ENCODE results near the gene PCSK9. TPM values are rescaled to one million over a fixed set of nuclear protein-coding genes. Genes with fewer than 3 reads are reported as not detected.

The PCSK9 gene
- total RNA-seq, 2 donors from 2014 or later = 0.21 to 0.27 TPM

DNA sequence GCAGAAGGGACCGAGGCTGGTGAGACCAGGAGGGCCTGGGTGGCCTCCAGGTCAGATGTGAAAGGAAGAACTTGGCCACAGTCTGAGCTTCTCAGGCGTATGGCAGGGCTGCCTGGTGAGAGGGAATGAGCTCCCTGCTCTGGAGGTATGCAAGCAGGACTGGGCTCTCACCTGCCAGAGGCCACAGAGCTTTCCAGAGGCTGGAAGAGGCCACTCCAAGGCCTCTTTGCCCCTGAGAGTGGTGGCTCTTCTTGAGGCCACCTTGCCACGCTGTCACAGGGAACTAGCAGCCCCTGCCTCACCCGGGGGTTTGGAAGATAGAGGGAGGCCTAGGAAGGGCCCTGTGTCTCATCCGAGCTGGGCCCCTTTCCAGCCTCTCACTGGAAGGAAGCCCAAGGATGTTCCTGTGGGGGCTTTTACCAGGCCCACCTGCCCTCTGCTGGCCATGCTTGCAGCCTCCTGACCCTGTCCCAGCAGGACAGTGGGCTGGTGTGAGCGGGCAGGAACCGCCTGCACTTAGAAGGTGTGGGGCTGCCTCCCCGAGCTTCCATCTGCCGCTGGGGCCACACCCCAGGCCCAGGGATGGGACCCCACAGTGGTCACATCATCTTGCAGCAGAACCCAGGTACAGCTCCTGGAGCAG is 10.0 kb downstream of the PCSK9 start:
- ATAC-seq (ENCODE audit: insufficient number of reproducible peaks, low FRiP score, low read depth) = no peak
- no peak for DNase-seq (ENCODE audit: low spot score)
- H3K9me3 ChIP-seq = no peaks in the 10 kb centered on the region
- no peaks in the 10 kb centered on the region for H3K36me3 ChIP-seq
- no peaks in the 10 kb centered on the region for H3K4me1 ChIP-seq (ENCODE audit: control insufficient read depth in 1 of 2, low read depth in 2 of 2)
- H3K4me3 ChIP-seq = no peak overlapping the region
- H3K27ac ChIP-seq = no peak overlapping the region
- TF ChIP-seq, protein P1, sequence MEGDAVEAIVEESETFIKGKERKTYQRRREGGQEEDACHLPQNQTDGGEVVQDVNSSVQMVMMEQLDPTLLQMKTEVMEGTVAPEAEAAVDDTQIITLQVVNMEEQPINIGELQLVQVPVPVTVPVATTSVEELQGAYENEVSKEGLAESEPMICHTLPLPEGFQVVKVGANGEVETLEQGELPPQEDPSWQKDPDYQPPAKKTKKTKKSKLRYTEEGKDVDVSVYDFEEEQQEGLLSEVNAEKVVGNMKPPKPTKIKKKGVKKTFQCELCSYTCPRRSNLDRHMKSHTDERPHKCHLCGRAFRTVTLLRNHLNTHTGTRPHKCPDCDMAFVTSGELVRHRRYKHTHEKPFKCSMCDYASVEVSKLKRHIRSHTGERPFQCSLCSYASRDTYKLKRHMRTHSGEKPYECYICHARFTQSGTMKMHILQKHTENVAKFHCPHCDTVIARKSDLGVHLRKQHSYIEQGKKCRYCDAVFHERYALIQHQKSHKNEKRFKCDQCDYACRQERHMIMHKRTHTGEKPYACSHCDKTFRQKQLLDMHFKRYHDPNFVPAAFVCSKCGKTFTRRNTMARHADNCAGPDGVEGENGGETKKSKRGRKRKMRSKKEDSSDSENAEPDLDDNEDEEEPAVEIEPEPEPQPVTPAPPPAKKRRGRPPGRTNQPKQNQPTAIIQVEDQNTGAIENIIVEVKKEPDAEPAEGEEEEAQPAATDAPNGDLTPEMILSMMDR (IDR thresholded peaks at IDR 0.05) = no peak
- H3K27me3 ChIP-seq (replicated peaks; ENCODE audit: insufficient read depth) = no peaks in the 10 kb centered on the region

DNA sequence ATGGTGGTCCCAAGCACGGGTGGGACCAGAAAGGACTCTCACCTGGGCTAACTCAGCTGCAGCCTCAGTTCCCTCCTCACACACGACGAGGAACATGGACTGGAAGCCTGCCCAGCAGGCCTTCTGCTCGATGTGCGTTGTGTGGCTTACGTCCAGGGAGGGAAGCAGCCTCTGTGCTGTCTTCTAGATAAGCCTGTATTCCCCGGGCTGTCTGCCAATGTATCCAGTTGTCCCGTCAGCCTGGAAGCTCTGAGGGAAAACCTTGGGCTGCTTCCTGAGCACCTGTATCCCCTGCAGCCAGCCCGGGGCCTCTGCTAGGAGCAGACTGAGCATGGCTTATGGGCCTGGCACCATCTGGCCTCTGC is 10.5 kb downstream of the PCSK9 start:
- Histone ChIP-seq H3K9me3 (no peaks in the 10 kb centered on the region), H3K36me3 (no peaks in the 10 kb centered on the region), H3K27me3 (replicated peaks; ENCODE audit: insufficient read depth) (no peaks in the 10 kb centered on the region), H3K4me1 (ENCODE audit: control insufficient read depth in 1 of 2, low read depth in 2 of 2) (no peaks in the 10 kb centered on the region), H3K27ac (no peak overlapping the region), H3K4me3 (no peak overlapping the region)
- ATAC-seq (ENCODE audit: insufficient number of reproducible peaks, low FRiP score, low read depth) (no peak), DNase-seq (ENCODE audit: low spot score) (no peak)
- TF ChIP-seq, protein P1 (IDR thresholded peaks at IDR 0.05) = no peak

GRCh38 chr1:55050283-55050682 is 10.9 kb downstream of the PCSK9 start:
- DNase-seq (ENCODE audit: low spot score) (no peak), ATAC-seq (ENCODE audit: insufficient number of reproducible peaks, low FRiP score, low read depth) (no peak)
- Histone ChIP-seq H3K27ac (no peak overlapping the region), H3K36me3 (no peaks in the 10 kb centered on the region), H3K4me3 (no peak overlapping the region), H3K9me3 (no peaks in the 10 kb centered on the region), H3K27me3 (replicated peaks; ENCODE audit: insufficient read depth) (no peaks in the 10 kb centered on the region), H3K4me1 (ENCODE audit: control insufficient read depth in 1 of 2, low read depth in 2 of 2) (no peaks in the 10 kb centered on the region)
- TF ChIP-seq, protein P1 (IDR thresholded peaks at IDR 0.05) = no peak

DNA sequence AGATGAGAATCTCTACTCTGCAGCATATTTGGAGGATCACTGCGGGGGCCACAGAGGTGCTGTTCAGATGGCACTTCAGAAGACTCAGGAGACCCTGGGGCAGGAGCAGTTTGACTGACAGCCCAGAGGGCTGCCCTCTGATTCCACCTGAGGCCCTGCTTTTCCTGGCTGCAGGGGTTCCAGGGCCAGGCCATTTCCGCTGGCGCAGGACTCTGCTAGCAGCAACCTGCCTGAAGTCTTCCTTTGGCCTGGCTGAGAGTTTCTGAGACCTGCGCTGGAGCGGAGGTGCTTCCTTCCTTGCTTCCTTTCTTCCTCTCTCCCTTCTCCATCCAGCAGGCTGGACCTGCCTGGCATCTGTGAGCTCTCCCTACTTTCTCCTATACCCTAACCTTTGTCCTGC is 11.8 kb downstream of the PCSK9 start:
- no peaks in the 10 kb centered on the region for H3K4me1 ChIP-seq (ENCODE audit: control insufficient read depth in 1 of 2, low read depth in 2 of 2)
- no peaks in the 10 kb centered on the region for H3K27me3 ChIP-seq (replicated peaks; ENCODE audit: insufficient read depth)
- no peak overlapping the region for H3K4me3 ChIP-seq
- no peak overlapping the region for H3K27ac ChIP-seq
- TF ChIP-seq, protein P1 (IDR thresholded peaks at IDR 0.05) = no peak
- DNase-seq (ENCODE audit: low spot score) = no peak
- no peak for ATAC-seq (ENCODE audit: insufficient number of reproducible peaks, low FRiP score, low read depth)
- H3K9me3 ChIP-seq = no peaks in the 10 kb centered on the region
- no peaks in the 10 kb centered on the region for H3K36me3 ChIP-seq

DNA sequence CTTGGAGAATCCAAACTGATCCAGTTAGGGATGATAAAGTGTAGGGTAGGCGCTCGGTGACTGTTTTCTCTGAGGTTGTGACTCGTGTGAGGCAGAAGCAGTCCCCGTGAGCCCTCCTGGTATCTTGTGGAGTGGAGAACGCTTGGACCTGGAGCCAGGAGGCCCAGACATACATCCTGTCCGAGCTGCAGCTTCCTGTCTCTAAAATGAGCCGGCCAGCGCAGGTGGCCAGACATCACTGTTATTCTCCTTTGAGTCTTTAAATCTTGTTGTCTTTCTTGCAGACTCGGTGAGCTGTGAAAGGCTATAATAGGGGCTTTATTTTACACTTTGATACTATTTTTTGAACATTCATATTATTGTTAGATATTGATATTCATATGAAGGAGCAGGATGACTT is 12.3 kb downstream of the PCSK9 start:
- no peaks in the 10 kb centered on the region for H3K27me3 ChIP-seq (replicated peaks; ENCODE audit: insufficient read depth)
- no peak for DNase-seq (ENCODE audit: low spot score)

More for the DNA sequence above, 12.3 kb downstream of the PCSK9 start:
- Histone ChIP-seq H3K9me3 (no peaks in the 10 kb centered on the region), H3K4me3 (no peak overlapping the region), H3K4me1 (ENCODE audit: control insufficient read depth in 1 of 2, low read depth in 2 of 2) (no peaks in the 10 kb centered on the region), H3K36me3 (no peaks in the 10 kb centered on the region), H3K27ac (no peak overlapping the region)
- no peak for ATAC-seq (ENCODE audit: insufficient number of reproducible peaks, low FRiP score, low read depth)
- TF ChIP-seq, protein P1 (IDR thresholded peaks at IDR 0.05) = no peak

All from thoracic aorta (tissue), 2 donors.